Stimulated activated CD4-positive, alpha-beta T cell treated with anti-CD3 and anti-CD28 coated beads, Interleukin-2, amount 100 ng/mL, for 48 hours (primary cell): ENCODE data around the gene UCK2.

Experiments used
- DNase-seq, 2 donors: peaks; one replicate each; pipeline ENCODE4 v3.0.0-alpha.2; 2020

Gene UCK2

GRCh38 chr1:165905853-165906252, 78.4 kb downstream of the UCK2 start:
- DNase-seq = no peak

GRCh38 chr1:165907256-165907857, 79.9 kb downstream of the UCK2 start:
- DNase-seq = no peak

- DNase-seq = no peak
Measured at GRCh38 chr1:165910764-165911421, 83.5 kb downstream of the UCK2 start.

DNA sequence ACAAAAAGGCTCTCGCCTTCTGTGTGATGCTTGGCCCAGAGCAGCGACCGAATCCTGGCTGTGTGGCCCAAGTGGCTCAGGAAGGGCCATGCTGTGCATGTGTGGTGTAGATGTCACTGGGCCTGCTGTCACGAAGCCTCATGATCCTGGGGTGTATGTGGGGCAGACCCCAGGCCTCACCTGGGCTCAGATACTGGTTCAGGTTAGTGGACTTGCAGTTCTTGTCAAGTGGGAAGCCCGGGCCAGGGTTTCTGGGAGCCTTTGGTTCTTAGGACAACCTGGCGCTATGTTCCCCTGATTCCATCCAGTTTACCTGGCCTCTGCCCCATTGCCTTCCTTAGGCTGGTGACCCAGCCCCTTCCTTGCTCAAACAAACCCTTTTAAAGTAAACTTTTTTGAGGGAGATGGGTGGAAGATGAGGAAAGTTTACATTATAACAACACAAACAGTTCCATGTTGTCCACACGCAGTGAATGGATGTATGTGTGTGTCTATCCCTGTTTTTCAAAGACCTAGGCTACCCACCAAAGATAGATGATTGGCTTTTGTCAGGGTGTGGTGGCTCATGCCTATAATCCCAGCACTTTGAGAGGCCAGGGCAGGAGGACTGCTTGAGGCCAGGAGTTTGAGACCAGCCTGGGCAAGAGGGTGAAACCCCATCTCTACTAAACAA, 84.3 kb downstream of the UCK2 start:
- DNase-seq = no peak

- no peak for DNase-seq
Measured at GRCh38 chr1:165912638-165913037, 85.2 kb downstream of the UCK2 start.

- DNase-seq = peak; percentile 43 to 62
Measured at GRCh38 chr1:165914136-165914798, 86.9 kb downstream of the UCK2 start.

DNA sequence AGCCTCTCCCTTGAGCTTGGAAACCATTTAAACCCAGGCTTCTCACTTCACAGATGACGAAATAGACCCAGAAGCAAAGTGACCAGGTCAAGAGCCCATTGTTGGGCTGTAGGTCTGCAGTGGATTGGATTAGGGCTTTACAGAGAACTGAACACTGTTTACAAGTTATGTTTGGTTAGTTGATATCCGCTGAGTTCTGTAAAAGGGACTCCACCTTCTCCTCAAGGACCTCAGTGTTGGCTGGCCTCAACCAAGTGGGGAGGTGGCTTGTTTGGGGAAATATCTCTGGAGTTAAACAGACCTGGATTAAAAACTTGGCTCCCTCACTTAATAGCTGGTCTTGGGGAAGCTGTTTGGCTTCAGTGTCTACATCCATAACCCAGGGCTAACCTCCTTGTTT, 88.1 kb downstream of the UCK2 start:
- DNase-seq = no peak

DNA sequence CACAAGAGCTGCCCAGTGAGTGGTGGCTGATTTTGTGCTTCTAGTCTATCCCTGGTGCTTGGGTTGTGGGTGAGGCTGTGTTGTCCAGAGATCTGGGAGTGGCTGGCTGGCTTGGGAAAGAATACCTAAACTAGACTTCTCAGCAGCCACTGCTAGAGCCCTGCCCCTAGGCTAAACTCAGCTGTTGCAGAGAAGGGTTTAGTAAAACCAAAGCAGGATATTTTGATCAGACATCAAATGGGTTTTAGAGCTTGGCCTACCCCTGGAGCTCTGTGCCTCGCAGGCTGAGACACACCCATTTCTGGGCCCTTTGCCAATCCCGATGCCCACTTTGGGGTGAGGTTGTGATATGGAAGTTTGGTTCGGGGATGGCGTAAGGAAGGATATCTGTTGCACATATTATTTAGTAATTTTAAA, 88.5 kb downstream of the UCK2 start:
- DNase-seq = no peak

GRCh38 chr1:165917166-165917565, 89.8 kb downstream of the UCK2 start:
- no peak for DNase-seq

DNA sequence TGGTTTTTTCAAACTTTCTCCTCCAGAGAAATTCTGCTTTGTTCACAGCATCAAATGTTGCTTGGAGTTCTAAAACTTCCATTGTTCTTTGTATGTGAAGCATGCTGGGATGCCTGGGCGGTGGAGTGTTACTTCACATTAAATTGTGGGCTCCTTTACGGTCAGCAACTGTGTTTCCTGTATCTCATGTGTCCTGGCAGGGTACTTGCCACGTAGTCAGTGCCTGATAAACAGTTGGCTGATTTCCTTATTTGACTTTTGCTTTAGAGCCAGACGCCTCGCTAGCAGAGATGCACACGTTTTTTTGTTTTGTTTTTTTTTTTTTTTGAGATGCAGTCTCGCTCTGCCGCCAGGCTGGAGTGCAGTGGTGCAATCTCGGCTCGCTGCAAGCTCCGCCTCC, 96.7 kb downstream of the UCK2 start:
- no peak for DNase-seq

GRCh38 chr1:165925498-165926079, 98.2 kb downstream of the UCK2 start:
- no peak for DNase-seq

DNA sequence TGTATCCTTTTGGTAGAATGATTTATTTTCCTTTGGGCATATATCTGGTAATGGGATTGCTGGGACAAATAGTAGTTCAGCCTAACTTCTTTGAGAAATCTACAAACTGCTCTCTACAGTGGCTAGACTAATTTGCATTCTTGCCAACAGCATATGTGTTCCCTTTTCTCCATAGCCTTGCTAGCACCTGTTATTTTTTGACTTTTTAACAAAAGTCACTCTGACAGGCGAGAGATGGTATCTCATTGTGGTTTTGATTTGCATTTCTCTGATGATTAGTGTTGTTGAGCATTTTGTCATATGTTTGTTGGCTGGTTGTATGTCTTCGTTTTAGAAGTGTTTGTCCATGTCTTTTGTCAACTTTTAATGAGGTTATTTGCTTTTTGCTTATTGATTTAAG, 99.8 kb downstream of the UCK2 start:
- DNase-seq = no peak

DNA sequence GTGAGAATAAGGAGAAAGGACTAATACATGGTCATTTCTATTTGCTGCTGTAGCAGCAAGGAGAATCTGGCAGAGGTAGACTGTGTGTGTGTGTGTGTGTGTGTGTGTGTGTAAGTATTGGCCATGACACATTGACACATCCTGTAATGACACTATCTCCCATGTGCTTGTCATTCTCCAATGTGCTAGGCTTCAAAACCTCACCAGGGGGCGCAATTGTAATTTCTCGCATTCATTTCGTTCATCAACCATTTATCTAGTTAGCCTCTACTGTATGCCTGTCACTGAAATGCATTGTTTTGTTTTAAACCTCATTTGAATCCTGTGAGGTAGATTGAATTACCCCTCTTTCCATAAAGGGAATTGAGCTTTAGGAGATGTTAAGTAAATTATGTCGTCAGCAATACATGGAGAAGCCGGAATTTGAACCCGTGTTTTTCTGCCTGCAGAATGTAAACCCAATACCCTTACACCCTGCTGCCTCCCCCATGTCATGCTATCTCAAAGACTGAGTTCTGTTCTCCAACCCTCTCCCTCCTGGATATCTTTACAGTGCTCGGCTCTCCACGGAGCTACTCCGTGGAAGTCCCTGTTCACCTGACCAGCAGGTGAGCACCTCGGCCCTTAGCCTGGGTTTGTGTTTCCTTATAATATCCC, 100.8 kb downstream of the UCK2 start:
- peak; percentile 48 to 62 for DNase-seq

GRCh38 chr1:165930961-165931360, 103.5 kb downstream of the UCK2 start:
- no peak for DNase-seq

DNA sequence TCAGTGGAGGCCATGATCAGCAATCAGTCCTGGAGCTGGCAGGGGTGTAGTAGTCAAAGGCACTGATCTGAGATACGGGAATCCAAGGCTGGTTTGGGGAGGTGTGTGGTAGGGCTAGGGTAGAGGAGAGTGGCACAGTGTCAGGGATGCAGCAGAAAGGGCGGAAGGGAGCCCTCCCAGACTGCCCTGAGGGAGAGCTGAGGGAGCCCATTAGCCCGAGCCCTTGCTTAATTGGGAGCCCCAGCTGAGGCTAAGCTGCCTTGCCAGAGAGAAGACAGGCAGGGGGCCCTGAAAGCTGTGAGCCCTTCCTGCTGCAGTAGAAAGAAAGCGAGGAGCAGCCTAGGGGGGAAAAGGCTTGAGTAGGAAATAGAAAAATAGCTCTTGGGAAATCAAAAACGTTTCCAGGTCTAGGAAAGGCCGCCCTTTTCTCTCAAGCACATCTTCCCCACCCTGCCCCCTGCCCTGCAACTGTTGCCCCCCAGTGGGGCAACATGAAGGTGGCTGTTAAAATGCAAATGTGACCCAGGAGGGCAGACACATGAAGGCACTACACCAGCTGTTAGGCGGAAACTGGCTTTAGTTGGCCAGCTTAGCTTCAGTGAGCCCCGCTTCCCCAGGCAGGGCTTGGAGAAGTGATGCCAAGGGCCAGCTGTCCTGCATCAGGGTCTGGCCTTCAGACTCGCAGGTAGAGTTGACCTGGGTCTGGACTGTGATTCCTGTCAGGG, 106.2 kb downstream of the UCK2 start:
- DNase-seq = no peak

GRCh38 chr1:165936542-165936941, 109.1 kb downstream of the UCK2 start:
- DNase-seq = no peak

GRCh38 chr1:165937829-165938228, 110.4 kb downstream of the UCK2 start:
- no peak for DNase-seq

GRCh38 chr1:165938844-165939243, 111.4 kb downstream of the UCK2 start:
- no peak for DNase-seq

DNA sequence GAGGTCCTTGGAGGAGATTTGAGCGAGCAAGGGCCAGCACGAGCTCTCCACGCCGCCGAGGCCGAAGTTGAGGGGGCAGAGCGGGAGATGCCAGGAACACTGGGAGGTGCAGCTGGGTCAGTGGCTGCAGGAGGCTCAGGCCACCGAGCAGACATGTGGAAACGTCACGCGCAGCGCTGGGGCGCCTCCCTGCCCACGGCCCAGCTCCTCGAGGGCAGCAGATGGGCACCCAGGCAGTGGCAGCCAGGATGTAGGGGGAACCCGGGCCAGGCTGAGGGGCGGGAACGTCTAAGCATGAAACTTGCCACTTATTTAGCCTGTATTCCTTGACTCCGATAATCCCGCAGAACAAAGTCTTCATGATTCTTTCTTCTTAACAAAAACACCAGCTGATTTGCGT, 114.1 kb downstream of the UCK2 start:
- DNase-seq = no peak

- DNase-seq = no peak
Measured at GRCh38 chr1:165942062-165942461, 114.6 kb downstream of the UCK2 start.

GRCh38 chr1:165942927-165943597, 115.6 kb downstream of the UCK2 start:
- DNase-seq = no peak

GRCh38 chr1:165945911-165946310, 118.5 kb downstream of the UCK2 start:
- no peak for DNase-seq
